Left lobe of liver (tissue), 2 donors: ENCODE results near the gene TMEM109. TPM values are rescaled to one million over a fixed set of nuclear protein-coding genes. Genes with fewer than 3 reads are reported as not detected.

ENCODE experiments used
- ATAC-seq: fragments of 200-7000 bp; cut with Tn5 transposase; one replicate; pipeline ENCODE4 v1.9.1; 2020; ENCODE audit warnings: mild to moderate bottlenecking, moderate library complexity
- DNase-seq: peaks from one replicate; pipeline ENCODE4 v3.0.0-alpha.2; 2020; ENCODE audit warnings: low spot score
- total RNA-seq: library from RNA; stranded (reverse); gene quantifications from one replicate; pipeline ENCODE4 v1.2.1, GENCODE V29; 2021
- donor health status: DM: no; HTN: no; CAD: no; lungs with moderate emphysema.
- donor health status: DM: no; HTN: yes; CAD: no.

TMEM109 gene
- total RNA-seq, 1 donor from 2014 or later = 36.9 TPM

DNA sequence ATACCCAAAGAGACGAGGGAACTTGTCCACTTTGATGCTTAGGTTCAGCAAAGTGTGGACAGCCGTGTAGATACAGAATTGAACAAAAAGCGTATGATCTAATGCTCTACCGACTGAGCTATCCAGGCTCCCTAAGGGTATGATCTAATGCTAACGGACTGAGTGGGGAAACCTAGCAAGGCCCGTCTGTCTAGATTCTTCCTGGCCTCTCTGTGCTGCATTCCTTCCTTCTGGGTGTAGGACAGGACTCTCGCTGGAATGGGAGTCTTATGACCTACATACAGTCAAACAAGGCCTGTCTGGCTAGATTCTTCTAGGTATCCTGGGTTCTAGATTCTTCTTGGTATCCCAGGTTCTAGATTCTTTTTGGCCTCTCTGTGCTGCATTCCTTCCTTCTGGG, 46.4 kb downstream of the TMEM109 start:
- ATAC-seq = no peak

DNA sequence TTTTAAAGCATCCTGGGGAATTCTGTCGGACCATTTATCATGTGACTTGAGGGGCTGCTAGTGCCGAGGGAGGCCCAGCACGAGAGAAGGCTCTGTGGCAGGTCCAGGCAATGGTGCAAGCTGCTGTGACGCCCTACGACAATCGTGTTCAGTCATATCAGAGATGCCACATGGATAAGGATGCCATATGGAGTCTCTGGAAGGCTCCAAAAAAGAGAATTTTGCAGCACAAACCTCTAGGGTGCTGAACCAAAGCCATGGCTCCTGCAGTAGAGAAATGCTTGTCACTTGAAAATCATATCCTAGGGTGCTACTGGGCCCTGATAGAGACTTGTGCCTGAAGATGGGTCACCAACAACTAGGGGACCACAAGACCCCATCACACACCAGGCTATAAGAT, 50.8 kb downstream of the TMEM109 start:
- DNase-seq (no peak), ATAC-seq (no peak)

More for the DNA sequence above, 46.4 kb downstream of the TMEM109 start:
- DNase-seq = no peak

DNA sequence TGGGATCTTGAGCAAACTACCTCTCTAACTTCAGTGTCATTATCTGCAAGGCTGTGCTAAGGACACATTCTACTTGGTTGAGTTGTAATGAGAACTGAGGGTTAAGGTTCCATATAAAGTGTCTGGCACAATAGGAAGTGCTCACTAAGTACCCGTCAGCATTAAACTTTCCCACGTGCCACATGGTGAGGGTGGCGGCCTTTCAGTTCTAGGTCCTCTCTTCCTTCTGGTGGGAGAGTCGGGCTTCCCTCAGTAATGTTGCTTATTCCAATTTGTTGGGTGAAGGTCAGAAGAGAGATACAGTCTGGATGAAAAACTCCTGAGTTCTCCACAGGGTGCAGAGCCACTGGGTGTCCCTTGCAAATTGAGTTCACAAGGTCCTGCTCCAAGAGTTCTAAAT, 52.9 kb downstream of the TMEM109 start:
- DNase-seq = no peak

DNA sequence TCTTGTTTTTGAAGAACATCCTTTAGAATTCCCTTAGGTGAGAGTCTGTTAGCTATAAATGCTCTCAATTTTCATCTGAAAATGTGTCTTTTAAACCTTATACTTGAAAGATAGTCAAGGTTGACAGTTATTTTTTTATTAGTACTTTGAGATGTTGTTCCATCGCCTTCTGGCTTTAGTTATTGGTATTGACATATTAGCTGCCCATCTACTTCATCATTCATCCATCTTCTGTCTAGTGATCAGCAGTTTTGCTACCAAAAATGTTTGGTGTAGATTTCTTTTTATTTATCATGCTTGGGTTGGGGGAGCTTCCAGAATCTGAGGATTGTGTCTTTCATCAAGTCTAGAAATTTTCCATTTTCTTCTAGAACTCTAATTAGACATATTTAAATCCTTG, 54.3 kb downstream of the TMEM109 start:
- DNase-seq (no peak), ATAC-seq (no peak)

More for the DNA sequence above, 52.9 kb downstream of the TMEM109 start:
- peak; percentile 29 for ATAC-seq

DNA sequence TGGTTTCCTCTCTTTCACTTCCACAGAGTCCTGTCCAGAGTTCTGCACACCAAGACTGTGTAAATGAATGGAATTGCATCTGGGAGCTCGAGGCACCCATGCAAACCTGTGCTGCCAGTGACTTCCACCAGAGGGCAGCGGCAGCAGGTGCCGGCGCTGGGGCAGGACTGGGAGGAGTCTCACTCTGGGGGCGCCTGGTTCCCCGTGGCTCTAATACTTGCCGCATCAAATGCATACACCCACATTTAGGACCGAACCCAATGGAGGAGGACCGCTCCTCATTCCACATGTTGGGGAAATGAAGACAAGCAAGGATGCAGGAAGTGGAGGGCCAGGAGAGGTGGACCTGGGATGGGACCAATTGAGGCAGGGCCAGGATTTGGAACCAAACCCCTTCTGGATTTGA, 56.4 kb downstream of the TMEM109 start:
- DNase-seq (peak; percentile 60), ATAC-seq (peak; percentile 95)

DNA sequence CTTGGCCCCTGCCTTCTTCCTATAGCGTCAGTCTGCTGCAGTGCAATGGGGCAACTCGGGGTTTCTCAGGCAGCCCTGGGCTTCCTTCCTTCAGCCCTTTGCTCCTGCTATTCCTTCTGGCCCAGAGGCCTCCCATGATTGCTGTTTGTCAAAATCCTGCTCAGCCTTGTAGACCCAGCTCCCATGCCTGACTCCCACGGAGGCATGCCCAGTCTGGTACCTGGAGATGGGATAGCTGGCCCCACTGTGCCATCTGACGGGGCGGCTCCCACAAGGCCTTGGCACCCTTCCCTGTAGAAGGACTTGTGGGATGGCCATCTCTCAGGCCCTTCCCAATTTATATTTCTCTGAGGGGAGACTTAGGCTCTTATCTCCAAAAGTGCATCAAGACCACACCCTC, 56.9 kb downstream of the TMEM109 start:
- no peak for ATAC-seq
- no peak for DNase-seq

DNA sequence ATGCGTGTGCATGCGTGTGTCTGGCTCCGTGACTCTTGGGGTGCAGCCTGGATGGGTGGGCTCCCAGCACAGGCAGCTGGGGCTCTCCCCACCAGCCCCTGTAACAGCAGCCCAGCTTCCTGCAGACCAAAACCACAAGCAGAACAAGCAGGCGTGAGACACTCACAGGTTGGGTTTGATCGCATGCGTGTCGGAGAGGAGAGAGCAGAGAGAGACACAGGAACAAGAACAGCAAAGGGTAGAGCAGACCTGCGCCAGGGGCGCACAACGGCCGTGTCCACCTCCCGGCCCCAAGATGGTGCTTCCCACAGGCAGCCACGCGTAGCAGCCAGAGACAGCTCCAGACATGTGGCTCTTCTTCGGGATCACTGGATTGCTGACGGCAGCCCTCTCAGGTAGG, 57.6 kb downstream of the TMEM109 start, which contains the start of gene CD6:
CD6 (plus strand) TSS at position 161 of the 400 bp plus-strand sequence; CDS start at position 347, 186 bp downstream.
- DNase-seq (no peak), ATAC-seq (no peak)

DNA sequence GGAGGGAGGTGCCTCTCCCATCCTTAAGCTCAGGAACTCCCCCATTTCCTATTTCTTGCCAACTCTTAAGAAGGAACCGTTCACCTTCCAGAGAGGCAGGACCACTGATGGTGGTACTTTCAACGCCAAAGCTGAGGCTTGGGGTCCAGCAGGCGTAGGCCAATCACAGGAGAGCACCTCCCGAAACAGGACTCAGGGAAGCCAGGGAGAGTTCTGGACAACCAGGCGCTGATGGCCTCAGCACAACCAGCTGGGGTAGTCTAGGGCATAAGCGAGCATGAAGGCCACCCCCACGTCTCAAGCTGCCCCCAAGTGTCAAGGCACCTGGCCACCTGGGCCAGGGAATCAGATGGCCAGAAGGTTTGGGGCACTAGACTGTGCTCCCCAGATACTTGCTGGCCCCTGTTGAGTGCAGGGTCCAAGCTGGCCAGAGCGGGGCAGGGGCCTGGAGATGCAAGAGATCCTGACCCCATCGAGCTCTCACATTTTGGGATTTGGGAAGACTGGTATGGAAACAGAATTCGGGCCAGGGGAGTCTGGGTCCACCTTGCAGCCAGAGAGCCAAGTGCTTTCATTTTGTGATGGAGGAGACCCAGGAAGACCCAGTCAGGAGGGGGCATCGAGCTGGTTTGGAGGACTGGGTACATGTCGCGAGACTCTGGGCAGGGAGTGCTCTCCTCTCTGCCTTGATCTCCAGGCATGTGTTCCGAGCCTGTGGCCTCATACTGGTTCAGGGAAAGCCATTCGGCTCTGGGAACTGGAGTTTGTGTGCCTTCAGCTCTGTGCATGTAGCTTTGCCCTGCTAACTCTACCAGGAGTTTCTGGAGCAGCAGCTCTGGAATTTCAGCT, 58.4 kb downstream of the TMEM109 start:
- DNase-seq = no peak
- ATAC-seq = no peak

Other genes starting within 250 kb of the TMEM109 start
- gene MS4A8, start 214.5 kb upstream of the TMEM109 start, total RNA-seq = not detected
- gene MS4A18, start 189.4 kb upstream of the TMEM109 start, total RNA-seq = not detected
- not detected for gene MS4A15, start 157.3 kb upstream of the TMEM109 start, total RNA-seq
- not detected for gene MS4A10, start 128.8 kb upstream of the TMEM109 start, total RNA-seq
- 4.7 TPM for gene CCDC86, start 72.0 kb upstream of the TMEM109 start, total RNA-seq
- gene PTGDR2, start 58.2 kb upstream of the TMEM109 start, total RNA-seq = 0.18 TPM
- not detected for gene ZP1, start 46.6 kb upstream of the TMEM109 start, total RNA-seq
- 44.9 TPM for gene PRPF19, start 7.6 kb upstream of the TMEM109 start, total RNA-seq
- 2.1 TPM for gene TMEM132A, start 10.3 kb downstream of the TMEM109 start, total RNA-seq
- 8.8 TPM for gene SLC15A3, start 38.0 kb downstream of the TMEM109 start, total RNA-seq
- 0.83 TPM for gene CD6, start 57.5 kb downstream of the TMEM109 start, total RNA-seq
- gene CD5, start 188.3 kb downstream of the TMEM109 start, total RNA-seq = 0.55 TPM
- gene VPS37C, start 247.3 kb downstream of the TMEM109 start, total RNA-seq = 5.9 TPM